Adrenal gland (tissue), 12 donors: ENCODE measurements around the gene TBCE. TPM values are rescaled to one million over a fixed set of nuclear protein-coding genes. Genes with fewer than 3 reads are reported as not detected.
A peak's percentile ranks its signal among the peaks of the same experiment; 100 is the strongest.

Experiments used
- DNase-seq, 7 donors: peaks; one replicate each; pipeline ENCODE4 v3.0.0-alpha.2; 2019 to 2020
- H3K27ac ChIP-seq, 5 donors: fragments of 200-600 bp; sonication (generic) in 4 of 5; 1 replicate in 3 of 5; 2 replicates in 2 of 5; pipeline versions ENCODE4 v1.5.1 to v1.8.0; 2016 to 2020; ENCODE audit warnings: mild to moderate bottlenecking in 1 of 5
- H3K27me3 ChIP-seq: fragments of 200-600 bp; 2 replicates; pipeline ENCODE4 v1.8.0; 2021
- H3K36me3 ChIP-seq, 2 donors: fragments of 200-600 bp; replicated peaks in 1 of 2; 1 replicate in 1 of 2; 2 replicates in 1 of 2; pipeline versions ENCODE4 v1.5.1 to v1.8.0; 2018 to 2022
- H3K4me1 ChIP-seq, 2 donors: fragments of 200-600 bp; replicated peaks in 1 of 2; 1 replicate in 1 of 2; 2 replicates in 1 of 2; pipeline versions ENCODE4 v1.5.1 to v1.8.0; 2018 to 2021
- H3K4me3 ChIP-seq, 4 donors: fragments of 200-600 bp; sonication (generic) in 3 of 4; one replicate each; pipeline ENCODE4 v1.5.1; 2016 to 2018
- H3K9me3 ChIP-seq, 3 donors: fragments of 200-600 bp; sonication (generic) in 1 of 3; replicated peaks in 1 of 3; 1 replicate in 2 of 3; 2 replicates in 1 of 3; pipeline versions ENCODE4 v1.5.1 to v1.8.0; 2016 to 2021
- POLR2A ChIP-seq, 2 donors: fragments of 450-650 bp; IDR thresholded peaks; one replicate each; pipeline ENCODE4 v1.6.1; 2017; ENCODE audit warnings: antibody characterized with exemption in 2 of 2, mild to moderate bottlenecking in 2 of 2, moderate library complexity in 1 of 2
- WGBS, 4 donors: extraction: QIAGEN DNeasy Blood & Tissue Kit in 2 of 4; methylation state at CpG; one replicate each; pipeline versions ENCODE4 v1.1.5 to v1.1.7; 2013 to 2017; 5-methylcytosine and 5-hydroxymethylcytosine counted together
- intact Hi-C, 2 donors: fragments of 100-400 bp; cut with DNase I; formaldehyde crosslinking; loops; one replicate each; pipeline versions ENCODE4 v1.14.1 to v1.15.0; 2022 to 2023
- polyA plus RNA-seq, 3 donors: library from polyadenylated mRNA; stranded (reverse); fragments of 200-250 nt in 2 of 3; fragments of 350-450 nt in 1 of 3; fragmentation: Illumina TruSeq in 1 of 3; extraction: RNeasy Lipid Tissue Mini Kit (QIAGEN cat#74804) in 1 of 3; gene quantifications; one replicate each; pipeline ENCODE4 v1.2.3, GENCODE V29; 2013 to 2014
- total RNA-seq, 9 donors: library from RNA; depleted of rRNA in 4 of 9; stranded (reverse); fragments of >200 nt in 4 of 9; fragments of 120-200 nt in 1 of 9; fragmentation: NEBNext Ultra II Directional in 1 of 9; extraction: Animal tissue kit (Norgen Biotek cat#: 25700) in 1 of 9; gene quantifications; one replicate each; pipeline versions ENCODE4 v1.1.0 to v1.2.4, GENCODE V29; 2013 to 2023
- TF ChIP-seq, protein P1 (sequence below), 6 experiments: fragments of 450-650 bp in 4 of 6; fragments of 200-600 bp in 2 of 6; sonication (generic) in 1 of 6; IDR thresholded peaks; 1 replicate in 5 of 6; 2 replicates in 1 of 6; pipeline versions ENCODE4 v1.5.1 to v1.8.0; 2016 to 2021; ENCODE audit warnings: antibody characterized with exemption in 6 of 6, mild to moderate bottlenecking in 2 of 6, moderate library complexity in 1 of 6
- donor health status: healthy with polysubstance abuse.
- donor health status: Bipolar disorder and iron deficiency.
- donor health status: DM: yes; HTN: yes; CAD: no.
- donor health status: DM: no; HTN: no; CAD: no.
- donor health status: DM: no; HTN: no; CAD: no.
- donor health status: DM: yes; HTN: yes; CAD: no.

The TBCE gene
- total and polyA plus RNA-seq, 12 donors = 14.7 to 67.2 (median 25.7) TPM

DNA sequence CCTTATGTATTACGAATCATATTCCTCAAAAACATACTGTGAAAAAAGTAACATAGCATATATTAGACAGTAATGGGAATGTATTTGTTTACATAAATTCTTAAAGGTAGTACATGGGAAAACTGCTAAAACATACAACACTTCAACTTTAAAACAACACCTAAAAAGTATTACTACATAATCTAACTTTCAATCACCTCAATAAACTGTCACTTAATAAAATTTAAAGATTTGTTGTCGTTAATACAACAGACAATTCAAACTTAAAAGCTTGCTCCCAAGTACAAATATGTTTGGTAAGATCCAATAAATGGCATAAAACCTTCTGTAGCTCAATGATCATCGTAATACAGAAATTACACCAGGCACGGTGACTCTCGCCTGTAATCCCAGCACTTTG is 42.9 kb upstream of the TBCE start:
- intact Hi-C loops = loop anchor here in 1 of 2 donors (5.0 to 10.0 kb wide), 2 partner anchors 62 to 91 kb away; no protein-coding TSS in a partner anchor
- Histone ChIP-seq H3K4me1 (peaks cover 16 to 57% of the 10 kb centered on the region in 2 donors), H3K9me3 (no peaks in the 10 kb centered on the region), H3K4me3 (no peak overlapping the region), H3K36me3 (no peaks in the 10 kb centered on the region), H3K27me3 (no peaks in the 10 kb centered on the region), H3K27ac (no peak overlapping the region)
- DNase-seq = no peak
- TF ChIP-seq POLR2A (IDR thresholded peaks at IDR 0.05) = no peak
- TF ChIP-seq, protein P1, sequence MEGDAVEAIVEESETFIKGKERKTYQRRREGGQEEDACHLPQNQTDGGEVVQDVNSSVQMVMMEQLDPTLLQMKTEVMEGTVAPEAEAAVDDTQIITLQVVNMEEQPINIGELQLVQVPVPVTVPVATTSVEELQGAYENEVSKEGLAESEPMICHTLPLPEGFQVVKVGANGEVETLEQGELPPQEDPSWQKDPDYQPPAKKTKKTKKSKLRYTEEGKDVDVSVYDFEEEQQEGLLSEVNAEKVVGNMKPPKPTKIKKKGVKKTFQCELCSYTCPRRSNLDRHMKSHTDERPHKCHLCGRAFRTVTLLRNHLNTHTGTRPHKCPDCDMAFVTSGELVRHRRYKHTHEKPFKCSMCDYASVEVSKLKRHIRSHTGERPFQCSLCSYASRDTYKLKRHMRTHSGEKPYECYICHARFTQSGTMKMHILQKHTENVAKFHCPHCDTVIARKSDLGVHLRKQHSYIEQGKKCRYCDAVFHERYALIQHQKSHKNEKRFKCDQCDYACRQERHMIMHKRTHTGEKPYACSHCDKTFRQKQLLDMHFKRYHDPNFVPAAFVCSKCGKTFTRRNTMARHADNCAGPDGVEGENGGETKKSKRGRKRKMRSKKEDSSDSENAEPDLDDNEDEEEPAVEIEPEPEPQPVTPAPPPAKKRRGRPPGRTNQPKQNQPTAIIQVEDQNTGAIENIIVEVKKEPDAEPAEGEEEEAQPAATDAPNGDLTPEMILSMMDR (IDR thresholded peaks at IDR 0.05) = no peak
- WGBS, 4 donors = 88 to 93% (median 91%) methylated on average over 5 of the region's 5 CpGs

DNA sequence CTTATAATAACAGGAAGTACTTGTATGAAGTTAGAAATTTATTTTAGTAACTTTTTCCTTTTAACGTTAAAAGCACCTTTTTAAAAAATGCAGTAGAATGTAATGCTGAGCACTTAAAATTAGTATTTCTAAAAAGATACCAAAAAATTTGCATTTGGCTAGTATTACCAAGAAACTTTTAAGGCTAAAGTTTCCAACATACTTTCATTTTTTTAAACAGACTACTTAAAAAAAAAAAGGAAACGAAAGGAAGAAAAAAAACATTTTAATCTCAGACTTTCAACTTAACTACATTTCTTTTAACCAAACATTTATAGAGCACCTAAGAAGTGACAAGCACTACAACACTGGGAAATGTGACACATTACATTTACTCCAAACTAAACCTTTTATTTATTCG is 42.1 kb upstream of the TBCE start:
- intact Hi-C loops = loop anchor here in 1 of 2 donors (10.0 kb wide), 1 partner anchor 90 kb away; no protein-coding TSS in a partner anchor
- H3K36me3 ChIP-seq = no peaks in the 10 kb centered on the region
- peaks cover 18 to 58% of the 10 kb centered on the region in 2 donors for H3K4me1 ChIP-seq
- TF ChIP-seq POLR2A (IDR thresholded peaks at IDR 0.05) = no peak
- H3K4me3 ChIP-seq = peak overlapping the region in 1 of 4 donors; percentile 98
- no peaks in the 10 kb centered on the region for H3K27me3 ChIP-seq
- H3K27ac ChIP-seq = no peak overlapping the region
- 17 to 30% (median 23%) methylated on average over 3 of the region's 3 CpGs for WGBS, 4 donors
- no peak for DNase-seq
- no peaks in the 10 kb centered on the region for H3K9me3 ChIP-seq

DNA sequence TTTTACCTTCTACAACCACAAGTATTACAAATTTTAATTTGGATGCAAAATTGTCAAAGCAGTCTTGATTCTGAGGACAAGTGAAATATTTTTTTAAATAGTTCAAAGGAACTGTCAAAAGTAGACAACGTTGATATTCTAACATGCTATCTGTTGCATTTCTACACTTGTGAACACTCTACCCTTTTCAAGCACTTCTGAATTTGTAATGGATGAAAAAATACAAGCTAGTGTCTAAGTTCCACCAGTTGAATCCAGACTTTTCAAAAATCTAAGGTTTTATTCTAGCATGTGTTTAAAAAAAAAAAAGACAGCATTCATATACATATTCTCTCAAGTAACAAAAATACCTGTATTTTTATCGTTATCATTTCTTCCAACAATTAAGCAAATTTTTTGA is 41.4 kb upstream of the TBCE start:
- no peak for DNase-seq
- Histone ChIP-seq H3K27me3 (no peaks in the 10 kb centered on the region), H3K4me3 (peak overlapping the region in 1 of 4 donors; percentile 98), H3K36me3 (no peaks in the 10 kb centered on the region), H3K27ac (no peak overlapping the region), H3K9me3 (no peaks in the 10 kb centered on the region), H3K4me1 (peaks cover 23 to 61% of the 10 kb centered on the region in 2 donors)
- intact Hi-C loops = loop anchor here in 1 of 2 donors (10.0 kb wide), 1 partner anchor 89 kb away; no protein-coding TSS in a partner anchor
- 25 to 33% (median 30%) methylated on average over 2 of the region's 2 CpGs for WGBS, 4 donors
- no peak for TF ChIP-seq POLR2A (IDR thresholded peaks at IDR 0.05)
- TF ChIP-seq, protein P1 (IDR thresholded peaks at IDR 0.05) = no peak

DNA sequence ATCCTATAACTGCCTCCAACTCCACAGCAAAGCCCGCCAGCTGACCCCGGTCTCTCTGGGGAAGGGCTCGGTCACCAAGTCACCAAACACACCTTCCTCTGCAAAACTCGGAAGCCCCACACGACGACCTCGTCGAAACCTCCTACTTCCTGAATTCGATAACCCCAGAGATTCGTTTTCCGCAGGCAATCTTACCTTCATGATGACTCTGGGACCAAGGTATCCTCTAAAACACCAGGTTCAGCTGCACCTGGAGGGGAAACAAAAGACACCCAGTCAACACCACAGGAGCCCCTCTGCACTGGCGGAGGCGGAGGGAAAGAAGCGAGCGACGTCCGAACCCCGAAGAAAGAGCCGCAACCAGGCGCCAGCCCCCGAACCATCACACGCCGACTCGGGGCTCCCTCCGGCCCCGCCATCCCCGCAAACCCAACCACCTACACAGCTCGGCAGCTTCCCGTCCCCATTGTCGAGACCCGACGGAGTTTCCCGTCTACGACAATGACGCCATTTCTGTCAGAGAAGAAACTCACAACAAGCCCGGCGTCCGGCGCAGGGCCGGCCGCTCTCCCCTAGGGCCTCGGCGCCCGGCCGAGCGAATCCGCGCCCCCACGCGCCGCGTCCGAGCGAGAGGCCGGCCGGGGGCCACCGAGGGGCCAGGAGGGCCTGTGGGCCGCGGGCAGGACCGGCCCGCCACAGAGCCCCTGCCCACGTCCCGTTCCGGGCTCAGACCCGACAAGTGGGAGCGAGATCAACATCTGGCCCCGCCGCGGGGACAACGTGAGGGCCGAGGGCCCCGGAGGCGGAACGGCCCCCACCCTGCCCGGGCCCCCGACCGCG is 40.3 kb upstream of the TBCE start:
- DNase-seq = peak; percentile 27 to 63 (median 44)
- no peak for TF ChIP-seq POLR2A (IDR thresholded peaks at IDR 0.05)
- TF ChIP-seq, protein P1 (IDR thresholded peaks at IDR 0.05) = no peak
- Histone ChIP-seq H3K27me3 (no peaks in the 10 kb centered on the region), H3K4me1 (peaks cover 23 to 67% of the 10 kb centered on the region in 2 donors), H3K27ac (peak overlapping the region; percentile 66 to 96 (median 91)), H3K4me3 (peak overlapping the region; percentile 80 to 100 (median 98)), H3K36me3 (no peaks in the 10 kb centered on the region), H3K9me3 (no peaks in the 10 kb centered on the region)
- intact Hi-C loops = loop anchor here in 1 of 2 donors (10.0 kb wide), 1 partner anchor 88 kb away; no protein-coding TSS in a partner anchor
- WGBS, 4 donors = 0 to 2% (median 1%) methylated on average over 10 to 78 of the region's 78 CpGs
